IPS-18c (cell line): Measurements from ENCODE around the gene GABRB2.
"Not testable (repeated sequence)": the region's sequence is repeated elsewhere in the genome, so short reads cannot be mapped to it uniquely, and the experiment has no call there.

ENCODE experiments used
- H3K4me3 ChIP-seq: 2 replicates; pipeline ENCODE4 v1.7.0; 2013; ENCODE audit warnings: low read depth, mild to moderate bottlenecking, low read length, moderate library complexity; ENCODE audit not compliant: insufficient read depth
- H3K9me3 ChIP-seq: one replicate; pipeline ENCODE4 v1.6.1; 2013; ENCODE audit warnings: mild to moderate bottlenecking, low read length, moderate library complexity; ENCODE audit not compliant: control insufficient read depth, insufficient read depth

GABRB2 gene

DNA sequence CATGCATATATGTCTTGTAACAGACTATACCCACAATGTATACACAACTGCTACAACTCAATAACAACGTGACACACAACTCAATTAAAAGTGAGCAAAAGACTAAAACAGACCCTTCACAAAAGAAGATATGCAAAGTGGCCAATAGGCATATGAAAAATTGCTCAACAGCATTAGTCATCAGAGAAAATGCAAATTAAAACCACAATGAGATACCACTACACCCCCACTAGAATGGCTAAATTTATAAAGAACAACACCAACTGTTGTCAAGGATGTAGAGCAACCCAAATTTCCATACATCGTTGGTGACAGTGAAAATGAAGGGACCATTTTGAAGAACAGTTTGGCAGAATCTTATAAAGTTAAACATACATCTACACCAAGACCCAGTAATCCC, 38.9 kb downstream of the GABRB2 start:
- H3K9me3 ChIP-seq: no peaks in the 10 kb centered on the region
- no peak overlapping the region for H3K4me3 ChIP-seq

DNA sequence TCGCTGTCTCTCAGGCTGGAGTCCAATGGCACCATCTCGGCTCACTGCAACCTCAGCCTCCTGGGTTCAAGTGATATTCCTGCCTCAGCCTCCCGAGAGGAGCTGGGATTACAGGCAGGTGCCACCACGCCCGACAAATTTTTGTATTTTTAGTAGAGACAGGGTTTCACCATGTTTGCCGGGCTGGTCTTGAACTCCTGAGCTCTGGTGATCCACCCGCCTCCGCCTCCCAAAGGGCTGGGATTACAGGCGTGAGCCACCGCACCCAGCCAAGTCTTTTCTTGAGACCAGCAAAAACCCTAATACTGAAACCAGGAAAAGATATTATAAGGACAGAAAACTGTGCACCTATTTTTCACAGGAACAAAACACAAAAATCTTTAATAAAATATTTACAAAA, 41.4 kb downstream of the GABRB2 start:
- H3K4me3 ChIP-seq, H3K9me3 ChIP-seq: not testable (repeated sequence)

DNA sequence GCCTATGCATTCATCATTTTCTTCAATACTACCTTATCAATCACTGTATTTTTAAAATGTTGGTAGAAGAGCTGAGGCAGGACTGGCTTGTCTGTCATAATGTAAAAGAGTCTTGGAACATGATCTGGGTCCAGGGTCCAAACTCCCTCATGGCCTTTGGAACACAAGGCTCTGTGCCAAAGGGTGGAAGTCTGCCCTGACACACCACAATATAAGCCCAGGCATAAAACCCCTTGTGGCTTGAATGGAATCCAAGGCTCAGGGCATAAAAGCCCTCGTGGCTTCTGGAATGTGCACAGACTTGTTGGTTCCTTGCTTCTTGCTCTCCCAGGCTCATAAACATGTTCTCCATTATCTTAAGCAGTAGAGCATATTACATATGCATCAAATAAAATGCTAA, 48.0 kb downstream of the GABRB2 start:
- no peak overlapping the region for H3K4me3 ChIP-seq
- H3K9me3 ChIP-seq: no peaks in the 10 kb centered on the region

DNA sequence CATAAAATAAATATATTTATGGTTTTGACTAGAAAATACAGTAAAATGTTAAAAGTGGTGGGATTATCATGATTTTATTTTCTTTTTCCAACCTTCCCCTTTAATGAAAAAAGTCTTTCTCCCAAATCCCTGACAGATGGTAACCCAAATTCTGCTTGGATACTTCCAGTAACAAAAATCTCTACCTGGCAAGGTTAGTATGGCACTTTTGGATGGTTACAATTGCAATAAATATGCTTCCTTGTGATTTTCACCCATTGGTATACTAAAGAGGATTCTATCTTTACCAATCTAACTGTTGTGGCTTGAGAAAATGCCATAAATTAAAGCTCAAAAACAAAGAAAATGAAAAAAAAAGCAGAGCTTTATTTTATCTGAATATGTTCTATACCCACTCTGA, 62.8 kb downstream of the GABRB2 start:
- H3K9me3 ChIP-seq: no peaks in the 10 kb centered on the region
- H3K4me3 ChIP-seq: no peak overlapping the region

GRCh38 chr5:161481922-161482321, 64.6 kb downstream of the GABRB2 start:
- no peaks in the 10 kb centered on the region for H3K9me3 ChIP-seq
- no peak overlapping the region for H3K4me3 ChIP-seq

GRCh38 chr5:161471211-161471950, 75.1 kb downstream of the GABRB2 start:
- H3K4me3 ChIP-seq: no peak overlapping the region
- no peaks in the 10 kb centered on the region for H3K9me3 ChIP-seq

DNA sequence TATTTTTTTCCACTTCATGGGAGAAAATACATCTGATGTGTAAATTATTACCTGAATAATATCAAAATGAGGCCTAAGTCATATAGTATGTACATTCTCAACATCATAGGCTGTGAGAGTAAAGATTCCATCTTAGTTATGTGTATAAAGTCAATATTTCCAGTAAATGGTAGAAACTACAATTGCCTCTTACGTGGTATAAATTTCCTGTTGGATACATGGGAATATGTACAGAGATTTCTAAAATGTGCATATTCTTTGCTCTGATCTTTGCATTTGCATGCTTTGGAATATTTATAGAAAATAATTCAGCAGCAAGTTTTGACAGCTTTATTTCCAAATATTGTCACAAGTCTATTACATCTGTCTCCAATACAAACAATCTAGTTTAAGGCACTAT, 78.8 kb downstream of the GABRB2 start:
- H3K4me3 ChIP-seq: no peak overlapping the region
- no peaks in the 10 kb centered on the region for H3K9me3 ChIP-seq

DNA sequence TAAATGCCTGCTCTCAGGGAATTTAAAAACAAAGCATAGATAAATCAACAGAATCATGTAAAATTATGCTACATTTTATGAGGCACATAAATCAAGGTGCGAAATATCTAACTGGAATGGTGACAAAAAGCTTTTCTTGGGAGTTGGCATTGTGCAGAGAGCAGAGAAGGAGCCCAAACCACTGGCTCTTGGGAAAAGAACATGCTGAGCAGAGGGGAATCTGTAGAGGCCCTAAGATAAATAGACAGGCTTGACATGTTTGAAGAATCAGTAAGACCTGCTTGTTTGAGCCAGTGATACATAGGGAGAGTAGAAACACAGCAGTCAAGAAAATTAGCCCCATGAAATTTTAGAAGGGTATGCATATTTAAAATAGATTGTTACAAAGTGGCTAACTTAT, 85.8 kb downstream of the GABRB2 start:
- H3K4me3 ChIP-seq: no peak overlapping the region
- H3K9me3 ChIP-seq: no peaks in the 10 kb centered on the region

GRCh38 chr5:161446655-161447054, 99.9 kb downstream of the GABRB2 start:
- Histone ChIP-seq H3K4me3 (no peak overlapping the region), H3K9me3 (no peaks in the 10 kb centered on the region)

DNA sequence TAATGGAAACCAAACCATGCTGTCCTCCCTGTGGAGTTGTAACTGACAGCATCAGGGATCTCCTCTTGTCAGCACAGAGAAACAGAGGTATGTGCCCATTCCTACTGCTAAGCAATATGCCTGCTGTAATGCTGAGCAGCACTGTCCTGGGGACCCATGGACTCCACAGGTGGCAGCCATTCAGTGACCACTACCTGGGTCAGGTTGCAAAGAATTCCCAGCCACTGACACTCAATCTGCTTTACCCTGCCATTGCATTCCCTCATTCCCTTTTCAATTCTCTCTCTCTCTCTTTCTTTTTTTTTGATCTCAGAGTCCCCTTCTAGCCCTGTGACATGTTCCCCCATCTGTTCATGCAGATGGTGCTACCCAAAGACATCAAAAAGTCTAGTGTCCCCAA, 104.1 kb downstream of the GABRB2 start:
- no peak overlapping the region for H3K4me3 ChIP-seq
- H3K9me3 ChIP-seq: no peaks in the 10 kb centered on the region

- no peak overlapping the region for H3K4me3 ChIP-seq
Observed at GRCh38 chr5:161432798-161433197, 113.7 kb downstream of the GABRB2 start.

GRCh38 chr5:161431963-161432362, 114.6 kb downstream of the GABRB2 start:
- no peaks in the 10 kb centered on the region for H3K9me3 ChIP-seq

More at GRCh38 chr5:161432798-161433197, 113.7 kb downstream of the GABRB2 start:
- H3K9me3 ChIP-seq: no peaks in the 10 kb centered on the region

GRCh38 chr5:161421067-161421466, 125.5 kb downstream of the GABRB2 start:
- Histone ChIP-seq H3K9me3 (no peaks in the 10 kb centered on the region), H3K4me3 (no peak overlapping the region)

More at GRCh38 chr5:161431963-161432362, 114.6 kb downstream of the GABRB2 start:
- no peak overlapping the region for H3K4me3 ChIP-seq

DNA sequence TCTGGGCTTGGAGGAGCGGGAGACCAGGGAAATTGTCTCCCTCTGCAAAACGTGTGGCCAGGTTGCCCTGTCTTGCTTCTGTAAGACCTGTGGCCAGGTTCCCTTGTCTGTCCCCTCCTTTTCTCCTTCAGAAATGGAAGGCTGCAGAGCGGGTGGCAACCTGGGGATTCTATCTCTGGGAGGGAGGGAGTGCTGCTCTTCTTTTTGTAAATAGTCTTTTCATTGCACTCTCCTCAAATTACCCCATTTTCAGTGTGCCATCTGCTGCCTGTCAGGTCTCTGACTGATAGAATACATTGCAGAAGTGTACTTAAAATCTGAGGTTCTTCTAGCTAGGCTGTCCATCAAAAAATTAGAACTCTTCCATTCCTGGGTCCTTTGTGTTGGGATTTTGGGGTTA, 126.0 kb downstream of the GABRB2 start:
- H3K4me3 ChIP-seq: no peak overlapping the region; the same call in 1 of the 2 replicates
- H3K9me3 ChIP-seq: no peaks in the 10 kb centered on the region

DNA sequence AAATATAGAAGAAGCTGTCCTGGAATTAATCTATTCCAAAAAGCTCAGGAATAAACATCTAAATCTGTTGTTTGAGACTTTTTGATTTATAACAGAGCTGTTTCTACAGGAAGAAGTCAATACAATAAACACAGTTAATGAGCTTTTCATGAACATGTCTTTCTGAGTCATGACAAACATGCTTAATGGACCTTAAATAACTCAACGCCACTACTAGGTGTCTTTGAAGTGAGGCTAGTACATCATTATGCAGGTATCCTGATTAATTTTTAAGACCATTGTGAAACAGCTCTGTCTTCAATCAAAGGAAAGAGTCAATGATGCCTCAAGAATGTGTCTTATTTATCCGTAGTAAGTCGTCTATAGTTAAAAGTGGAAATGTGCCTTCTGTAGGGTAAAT, 131.6 kb downstream of the GABRB2 start:
- no peak overlapping the region for H3K4me3 ChIP-seq
- H3K9me3 ChIP-seq: no peaks in the 10 kb centered on the region

DNA sequence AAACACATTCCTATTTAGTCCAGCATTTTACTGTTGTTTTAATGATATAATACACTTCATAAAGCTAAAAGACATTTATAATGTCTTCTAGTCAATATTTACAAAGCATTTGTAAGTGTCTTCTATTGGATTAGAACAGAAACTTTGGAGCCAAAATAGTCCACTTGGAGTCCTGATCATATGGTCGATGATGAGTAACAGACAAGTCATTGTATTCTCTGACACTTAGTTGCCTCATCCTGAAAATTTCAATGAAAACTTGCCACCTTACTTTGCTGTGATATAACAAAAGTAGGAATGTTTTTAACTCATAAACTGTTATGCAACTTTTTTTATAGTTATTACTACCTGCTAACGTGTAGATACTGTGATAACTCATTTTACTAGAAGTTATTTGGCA, 132.5 kb downstream of the GABRB2 start:
- Histone ChIP-seq H3K9me3 (no peaks in the 10 kb centered on the region), H3K4me3 (no peak overlapping the region)

GRCh38 chr5:161412792-161413191, 133.7 kb downstream of the GABRB2 start:
- Histone ChIP-seq H3K9me3 (no peaks in the 10 kb centered on the region), H3K4me3 (no peak overlapping the region)

- Histone ChIP-seq H3K4me3 (no peak overlapping the region), H3K9me3 (no peaks in the 10 kb centered on the region)
Observed at GRCh38 chr5:161411156-161411555, 135.4 kb downstream of the GABRB2 start.

DNA sequence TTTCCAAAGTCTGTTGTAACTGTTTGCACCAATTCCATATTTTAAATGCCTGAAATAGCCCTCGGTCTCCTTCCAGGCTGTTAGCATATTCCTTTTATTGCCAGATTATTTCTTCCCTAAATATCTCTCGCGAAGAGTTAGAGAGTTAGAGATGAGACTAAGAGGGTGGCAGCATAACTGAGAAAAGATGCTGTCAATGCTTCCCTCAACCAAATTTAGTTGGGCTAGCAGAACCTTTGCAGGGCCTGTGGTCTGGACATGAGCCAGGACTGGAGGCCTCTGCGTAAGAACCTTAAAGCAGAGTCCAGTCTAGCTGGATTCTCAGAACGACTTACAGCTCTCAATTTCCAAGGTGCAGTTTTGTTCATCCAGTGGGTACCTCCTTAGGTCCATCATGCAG, 135.9 kb downstream of the GABRB2 start:
- Histone ChIP-seq H3K4me3 (no peak overlapping the region), H3K9me3 (no peaks in the 10 kb centered on the region)
